Measurements from ENCODE around the gene ADAMTS19.

The ADAMTS19 gene

DNA sequence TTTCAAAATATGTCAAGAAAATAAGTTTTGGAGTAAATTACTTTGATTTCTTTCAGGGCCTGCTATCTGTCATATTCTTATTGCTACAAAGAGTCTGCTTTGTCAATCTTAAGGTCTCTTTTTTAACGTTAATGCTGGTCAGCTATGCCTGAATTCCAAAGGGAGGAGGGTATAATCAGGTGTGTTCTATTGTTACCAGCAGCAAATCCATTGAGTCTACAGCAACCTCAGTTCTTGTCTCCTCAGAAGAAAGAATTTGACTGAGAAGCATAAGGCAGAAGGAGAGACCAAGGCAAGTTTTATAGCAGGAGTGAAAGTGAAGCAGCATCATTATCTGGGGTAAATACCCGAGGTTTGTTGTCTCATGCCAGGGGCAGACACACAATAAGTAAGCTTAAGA is 264.1 kb downstream of the ADAMTS19 start:
- Histone ChIP-seq H3K79me2 (ENCODE audit: control insufficient read depth, low read length) (no peaks in the 10 kb centered on the region), H4K20me1 (ENCODE audit: control insufficient read depth, insufficient read depth, low read depth, low read length) (no peaks in the 10 kb centered on the region), H3K4me1 (ENCODE audit: control insufficient read depth, low read length) (no peaks in the 10 kb centered on the region), H3K27ac (ENCODE audit: low read depth, low read length) (no peak overlapping the region), H3K9me3 (ENCODE audit: control insufficient read depth, insufficient read depth, low read length) (no peaks in the 10 kb centered on the region), H3K4me2 (ENCODE audit: low read length) (no peak overlapping the region), H3K9me2 (replicated peaks; ENCODE audit: control insufficient read depth, low read length) (no peaks in the 10 kb centered on the region), H3F3A (ENCODE audit: control insufficient read depth, insufficient read depth) (no peaks in the 10 kb centered on the region), H3K27me3 (ENCODE audit: control insufficient read depth, low read length) (no peaks in the 10 kb centered on the region), H3K4me3 (ENCODE audit: low read length) (no peak overlapping the region), H3K36me3 (ENCODE audit: control insufficient read depth, low read length) (no peaks in the 10 kb centered on the region)
- no peak for TF ChIP-seq EZH2phosphoT487 (IDR thresholded peaks at IDR 0.05; ENCODE audit: borderline replicate concordance, low read length)
- TF ChIP-seq, protein P1, sequence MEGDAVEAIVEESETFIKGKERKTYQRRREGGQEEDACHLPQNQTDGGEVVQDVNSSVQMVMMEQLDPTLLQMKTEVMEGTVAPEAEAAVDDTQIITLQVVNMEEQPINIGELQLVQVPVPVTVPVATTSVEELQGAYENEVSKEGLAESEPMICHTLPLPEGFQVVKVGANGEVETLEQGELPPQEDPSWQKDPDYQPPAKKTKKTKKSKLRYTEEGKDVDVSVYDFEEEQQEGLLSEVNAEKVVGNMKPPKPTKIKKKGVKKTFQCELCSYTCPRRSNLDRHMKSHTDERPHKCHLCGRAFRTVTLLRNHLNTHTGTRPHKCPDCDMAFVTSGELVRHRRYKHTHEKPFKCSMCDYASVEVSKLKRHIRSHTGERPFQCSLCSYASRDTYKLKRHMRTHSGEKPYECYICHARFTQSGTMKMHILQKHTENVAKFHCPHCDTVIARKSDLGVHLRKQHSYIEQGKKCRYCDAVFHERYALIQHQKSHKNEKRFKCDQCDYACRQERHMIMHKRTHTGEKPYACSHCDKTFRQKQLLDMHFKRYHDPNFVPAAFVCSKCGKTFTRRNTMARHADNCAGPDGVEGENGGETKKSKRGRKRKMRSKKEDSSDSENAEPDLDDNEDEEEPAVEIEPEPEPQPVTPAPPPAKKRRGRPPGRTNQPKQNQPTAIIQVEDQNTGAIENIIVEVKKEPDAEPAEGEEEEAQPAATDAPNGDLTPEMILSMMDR (IDR thresholded peaks at IDR 0.05; ENCODE audit: low read depth, low read length, poor library complexity, severe bottlenecking), result no peak

DNA sequence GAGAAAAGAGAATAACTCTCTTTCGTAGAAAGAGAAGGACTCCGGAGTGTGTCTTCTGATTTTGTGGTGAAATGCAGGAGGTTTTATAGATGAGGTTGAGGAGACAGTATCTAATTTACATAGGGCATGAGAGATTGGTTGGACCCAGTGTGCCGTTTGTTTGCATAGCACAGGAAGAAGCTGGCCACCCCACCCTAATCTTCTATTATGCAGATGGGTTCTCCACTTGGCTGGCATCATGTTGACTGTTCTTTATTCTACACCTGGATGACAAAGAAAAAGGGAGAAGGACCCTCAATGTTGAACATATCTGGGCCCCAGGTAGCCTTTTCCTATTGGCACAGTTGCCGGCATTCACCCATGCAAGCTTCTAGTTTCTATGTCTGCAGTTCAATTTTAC is 264.5 kb downstream of the ADAMTS19 start:
- no peaks in the 10 kb centered on the region for H3K79me2 ChIP-seq (ENCODE audit: control insufficient read depth, low read length)
- no peaks in the 10 kb centered on the region for H3K4me1 ChIP-seq (ENCODE audit: control insufficient read depth, low read length)
- TF ChIP-seq EZH2phosphoT487 (IDR thresholded peaks at IDR 0.05; ENCODE audit: borderline replicate concordance, low read length), result no peak
- TF ChIP-seq, protein P1 (IDR thresholded peaks at IDR 0.05; ENCODE audit: low read depth, low read length, poor library complexity, severe bottlenecking), result no peak
- no peaks in the 10 kb centered on the region for H4K20me1 ChIP-seq (ENCODE audit: control insufficient read depth, insufficient read depth, low read depth, low read length)
- H3F3A ChIP-seq (ENCODE audit: control insufficient read depth, insufficient read depth), result no peaks in the 10 kb centered on the region
- no peak overlapping the region for H3K4me2 ChIP-seq (ENCODE audit: low read length)
- no peak overlapping the region for H3K4me3 ChIP-seq (ENCODE audit: low read length)
- H3K27me3 ChIP-seq (ENCODE audit: control insufficient read depth, low read length), result no peaks in the 10 kb centered on the region
- H3K27ac ChIP-seq (ENCODE audit: low read depth, low read length), result no peak overlapping the region
- H3K36me3 ChIP-seq (ENCODE audit: control insufficient read depth, low read length), result no peaks in the 10 kb centered on the region
- no peaks in the 10 kb centered on the region for H3K9me3 ChIP-seq (ENCODE audit: control insufficient read depth, insufficient read depth, low read length)
- no peaks in the 10 kb centered on the region for H3K9me2 ChIP-seq (replicated peaks; ENCODE audit: control insufficient read depth, low read length)

DNA sequence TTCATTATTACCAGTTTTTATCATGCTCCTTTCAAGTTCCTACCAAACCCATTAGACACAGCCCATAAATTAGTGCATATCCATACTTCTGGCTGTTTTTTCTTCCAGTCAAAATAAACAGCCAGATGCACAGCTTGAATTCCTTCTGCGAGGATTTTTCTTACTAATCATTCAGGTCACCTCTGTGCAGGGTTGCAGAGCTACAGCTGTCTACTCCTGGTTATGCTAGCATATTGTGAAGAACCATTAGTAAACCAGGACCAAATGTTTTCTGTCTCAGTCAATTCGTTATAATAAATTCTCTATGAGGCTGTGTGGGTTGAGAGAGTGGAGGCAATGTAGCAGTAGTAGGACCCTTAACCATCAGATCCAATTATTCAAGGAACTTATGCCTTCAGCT is 279.7 kb downstream of the ADAMTS19 start:
- Histone ChIP-seq H3K36me3 (ENCODE audit: control insufficient read depth, low read length) (no peaks in the 10 kb centered on the region), H3K4me3 (ENCODE audit: low read length) (no peak overlapping the region), H3K27me3 (ENCODE audit: control insufficient read depth, low read length) (no peaks in the 10 kb centered on the region), H3K9me2 (replicated peaks; ENCODE audit: control insufficient read depth, low read length) (no peaks in the 10 kb centered on the region), H3K9me3 (ENCODE audit: control insufficient read depth, insufficient read depth, low read length) (no peaks in the 10 kb centered on the region), H3F3A (ENCODE audit: control insufficient read depth, insufficient read depth) (no peaks in the 10 kb centered on the region), H3K4me2 (ENCODE audit: low read length) (no peak overlapping the region), H3K4me1 (ENCODE audit: control insufficient read depth, low read length) (no peaks in the 10 kb centered on the region), H3K79me2 (ENCODE audit: control insufficient read depth, low read length) (no peaks in the 10 kb centered on the region), H3K27ac (ENCODE audit: low read depth, low read length) (no peak overlapping the region), H4K20me1 (ENCODE audit: control insufficient read depth, insufficient read depth, low read depth, low read length) (no peaks in the 10 kb centered on the region)
- TF ChIP-seq EZH2phosphoT487 (IDR thresholded peaks at IDR 0.05; ENCODE audit: borderline replicate concordance, low read length), result no peak
- TF ChIP-seq, protein P1 (IDR thresholded peaks at IDR 0.05; ENCODE audit: low read depth, low read length, poor library complexity, severe bottlenecking), result no peak
